ENCODE results near the gene NCBP2. TPM values are rescaled to one million over a fixed set of nuclear protein-coding genes. Genes with fewer than 3 reads are reported as not detected.
"Not testable (repeated sequence)": the region's sequence is repeated elsewhere in the genome, so short reads cannot be mapped to it uniquely, and the experiment has no call there.

NCBP2 gene
- total RNA-seq, 1 donor from 2014 or later, result 62.2 TPM

GRCh38 chr3:196948442-196949284 lies 6.3 kb upstream of the NCBP2 start:
- TF ChIP-seq CTCF (IDR thresholded peaks at IDR 0.05; ENCODE audit: insufficient read depth, low read length, poor library complexity, severe bottlenecking), result peak; percentile 27
- no peak for DNase-seq (ENCODE audit: low read depth)
- H3K27me3 ChIP-seq (ENCODE audit: control insufficient read depth, insufficient read depth, low read length), result peaks cover 5% of the 10 kb centered on the region
- no peaks in the 10 kb centered on the region for H3K36me3 ChIP-seq (ENCODE audit: control insufficient read depth, insufficient read depth, low read length)
- H3K4me3 ChIP-seq (ENCODE audit: low read depth, low read length), result no peak overlapping the region

- DNase-seq (ENCODE audit: low read depth), result no peak
- Histone ChIP-seq H3K27me3 (ENCODE audit: control insufficient read depth, insufficient read depth, low read length) (peaks cover 5% of the 10 kb centered on the region), H3K4me3 (ENCODE audit: low read depth, low read length) (no peak overlapping the region), H3K36me3 (ENCODE audit: control insufficient read depth, insufficient read depth, low read length) (no peaks in the 10 kb centered on the region)
- no peak for TF ChIP-seq CTCF (IDR thresholded peaks at IDR 0.05; ENCODE audit: insufficient read depth, low read length, poor library complexity, severe bottlenecking)
Measured at GRCh38 chr3:196947860-196948441, 5.6 kb upstream of the NCBP2 start.

GRCh38 chr3:196947136-196947859 lies 5.0 kb upstream of the NCBP2 start:
- Histone ChIP-seq H3K27me3 (ENCODE audit: control insufficient read depth, insufficient read depth, low read length) (peaks cover 5% of the 10 kb centered on the region), H3K36me3 (ENCODE audit: control insufficient read depth, insufficient read depth, low read length) (no peaks in the 10 kb centered on the region), H3K4me3 (ENCODE audit: low read depth, low read length) (no peak overlapping the region)
- peak; percentile 3 for TF ChIP-seq CTCF (IDR thresholded peaks at IDR 0.05; ENCODE audit: insufficient read depth, low read length, poor library complexity, severe bottlenecking)
- DNase-seq (ENCODE audit: low read depth), result no peak

GRCh38 chr3:196944037-196944790 lies 1.9 kb upstream of the NCBP2 start:
- H3K27me3 ChIP-seq (ENCODE audit: control insufficient read depth, insufficient read depth, low read length); H3K4me3 ChIP-seq (ENCODE audit: low read depth, low read length); DNase-seq (ENCODE audit: low read depth); H3K36me3 ChIP-seq (ENCODE audit: control insufficient read depth, insufficient read depth, low read length): not testable (repeated sequence)

- no peak for DNase-seq (ENCODE audit: low read depth)
- Histone ChIP-seq H3K27me3 (ENCODE audit: control insufficient read depth, insufficient read depth, low read length) (no peaks in the 10 kb centered on the region), H3K36me3 (ENCODE audit: control insufficient read depth, insufficient read depth, low read length) (no peaks in the 10 kb centered on the region), H3K4me3 (ENCODE audit: low read depth, low read length) (peak overlapping the region; percentile 99)
- TF ChIP-seq CTCF (IDR thresholded peaks at IDR 0.05; ENCODE audit: insufficient read depth, low read length, poor library complexity, severe bottlenecking), result no peak
Measured at GRCh38 chr3:196942915-196943277, 568 bp upstream of the NCBP2 start.
